HG03558 (cell line): ENCODE results near the gene ZNF226.
"Not testable (repeated sequence)": the region's sequence is repeated elsewhere in the genome, so short reads cannot be mapped to it uniquely, and the experiment has no call there.

ENCODE experiments used
- ATAC-seq: cut with Tn5 transposase; IDR thresholded peaks from one replicate; pipeline ENCODE4 v1.9.1; 2021; ENCODE audit warnings: moderate number of reproducible peaks; ENCODE audit not compliant: unreplicated experiment; ENCODE audit errors: extremely low read depth

ZNF226 gene

DNA sequence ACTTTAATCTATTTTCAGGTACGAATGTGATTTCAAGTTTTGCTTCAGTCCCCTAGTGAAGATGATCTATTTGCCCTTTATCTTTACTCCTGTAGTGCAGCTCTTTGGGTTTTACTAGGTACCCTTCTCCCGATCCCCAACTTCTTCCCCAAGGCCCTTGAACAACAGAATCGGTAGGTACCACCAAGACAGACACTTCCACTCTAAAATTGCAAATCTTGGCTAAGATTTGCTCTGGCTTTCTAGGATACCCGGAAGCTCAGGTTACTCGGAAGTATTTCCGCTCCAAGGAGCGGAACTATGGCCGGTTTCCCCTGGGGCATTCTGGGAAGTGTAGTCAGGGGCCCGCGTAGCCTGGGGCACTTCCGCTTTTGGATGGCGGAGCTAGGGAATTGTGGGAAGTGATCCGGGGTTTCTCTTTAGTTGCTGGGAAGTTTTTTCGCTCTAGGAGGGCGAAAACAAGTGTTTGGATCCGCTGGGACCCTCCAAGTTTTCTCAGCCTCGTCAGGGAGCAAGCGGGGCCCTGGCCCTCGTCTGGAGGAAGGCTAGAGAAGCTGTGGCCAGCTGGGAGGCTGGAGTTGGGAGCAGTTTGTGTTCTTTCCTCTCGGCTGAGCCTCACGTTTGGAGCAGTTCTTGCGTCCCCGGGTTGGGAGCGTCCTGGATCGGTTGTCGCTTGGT lies 42.4 kb downstream of the ZNF226 start:
- no peak for ATAC-seq

DNA sequence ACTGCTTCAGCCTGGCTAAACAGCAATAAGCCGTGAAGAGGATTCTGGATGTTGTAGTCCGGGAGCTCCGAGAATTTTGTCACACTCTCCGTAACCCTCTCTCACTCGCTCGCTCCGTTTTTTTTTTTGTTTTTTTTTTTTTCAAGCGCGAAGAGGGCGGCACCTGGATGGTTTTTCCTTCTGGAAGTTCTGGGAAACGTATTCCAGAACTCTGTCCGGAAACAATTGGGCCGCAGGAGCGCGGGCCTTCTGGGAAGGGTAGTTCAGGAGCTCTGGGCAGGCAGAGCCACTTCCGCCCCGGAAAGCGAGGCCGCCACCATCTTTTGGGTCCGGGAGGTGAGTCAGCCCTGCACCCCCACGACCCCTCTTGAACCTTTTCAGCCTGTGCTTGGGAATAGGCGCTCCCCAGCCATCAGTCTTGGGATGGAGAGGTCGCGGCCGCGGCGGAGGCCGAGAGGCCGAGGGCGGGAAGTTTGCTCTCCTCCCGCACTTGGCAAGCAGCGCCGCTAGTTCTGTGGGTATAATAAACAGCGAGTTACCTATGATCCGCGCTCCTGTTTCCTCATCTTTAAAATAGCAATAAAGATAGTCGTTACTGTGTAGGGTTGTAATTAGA lies 47.5 kb downstream of the ZNF226 start, which contains the start of gene ZNF227:
Gene ZNF227 (plus strand): TSS at position 283 of the 616 bp plus-strand sequence. CDS start 5,261 bp downstream, outside the sequence.
- no peak for ATAC-seq

DNA sequence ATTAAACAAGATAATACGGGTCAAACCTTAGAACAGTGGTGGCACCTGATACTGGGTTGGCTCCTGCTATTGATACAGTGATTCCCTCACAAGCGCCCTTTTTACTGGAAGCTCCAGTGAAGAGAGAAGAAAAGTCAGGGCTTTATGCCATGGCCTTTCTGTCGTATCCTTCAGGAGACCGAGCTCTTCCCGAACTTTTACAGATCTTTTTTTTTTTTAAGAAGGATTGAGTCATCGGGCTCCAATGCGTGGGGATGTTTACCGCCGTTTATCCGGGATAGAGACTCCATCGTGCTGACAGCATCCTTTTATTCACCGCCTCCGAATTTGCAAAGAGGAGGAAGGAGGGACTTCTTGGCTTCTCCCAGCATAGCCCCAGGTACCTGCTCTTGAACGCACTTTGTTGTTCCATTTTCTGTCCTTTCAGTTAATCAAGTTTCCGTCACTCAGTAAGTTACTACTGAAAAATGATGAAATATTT lies 48.0 kb downstream of the ZNF226 start:
- no peak for ATAC-seq

DNA sequence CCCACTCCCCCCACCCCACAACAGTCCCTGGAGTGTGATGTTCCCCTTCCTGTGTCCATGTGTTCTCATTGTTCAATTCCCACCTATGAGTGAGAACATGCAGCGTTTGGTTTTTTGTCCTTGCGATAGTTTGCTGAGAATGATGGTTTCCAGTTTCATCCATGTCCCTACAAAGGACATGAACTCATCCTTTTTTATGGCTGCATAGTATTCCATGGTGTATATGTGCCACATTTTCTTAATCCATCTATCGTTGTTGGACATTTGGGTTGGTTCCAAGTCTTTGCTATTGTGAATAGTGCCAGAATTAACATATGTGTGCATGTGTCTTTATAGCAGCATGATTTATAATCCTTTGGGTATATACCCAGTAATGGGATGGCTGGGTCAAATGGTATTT lies 55.0 kb downstream of the ZNF226 start:
- ATAC-seq, result not testable (repeated sequence)

DNA sequence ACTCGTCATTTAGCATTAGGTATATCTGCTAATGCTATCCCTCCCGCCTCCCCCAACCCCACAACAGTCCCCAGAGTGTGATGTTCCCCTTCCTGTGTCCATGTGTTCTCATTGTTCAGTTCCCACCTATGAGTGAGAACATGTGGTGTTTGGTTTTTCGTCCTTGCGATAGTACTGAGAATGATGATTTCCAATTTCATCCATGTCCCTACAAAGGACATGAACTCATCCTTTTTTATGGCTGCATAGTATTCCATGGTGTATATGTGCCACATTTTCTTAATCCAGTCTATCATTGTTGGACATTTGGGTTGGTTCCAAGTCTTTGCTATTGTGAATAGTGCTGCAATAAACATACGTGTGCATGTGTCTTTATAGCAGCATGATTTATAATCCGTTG lies 55.9 kb downstream of the ZNF226 start:
- not testable (repeated sequence) for ATAC-seq

DNA sequence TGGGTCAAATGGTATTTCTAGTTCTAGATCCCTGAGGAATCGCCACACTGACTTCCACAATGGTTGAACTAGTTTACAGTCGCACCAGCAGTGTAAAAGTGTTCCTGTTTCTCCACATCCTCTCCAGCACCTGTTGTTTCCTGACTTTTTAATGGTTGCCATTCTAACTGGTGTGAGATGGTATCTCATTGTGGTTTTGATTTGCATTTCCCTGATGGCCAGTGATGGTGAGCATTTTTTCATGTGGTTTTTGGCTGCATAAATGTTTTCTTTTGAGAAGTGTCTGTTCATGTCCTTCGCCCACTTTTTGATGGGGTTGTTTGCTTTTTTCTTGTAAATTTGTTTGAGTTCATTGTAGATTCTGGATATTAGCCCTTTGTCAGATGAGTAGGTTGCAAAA lies 56.4 kb downstream of the ZNF226 start:
- not testable (repeated sequence) for ATAC-seq
